ENCODE measurements around the gene LRRC36.

LRRC36 gene

GRCh38 chr16:67391424-67392300 is 65.0 kb downstream of the LRRC36 start:
- no peak overlapping the region for H2AFZ ChIP-seq (ENCODE audit: low read length)
- H3K9ac ChIP-seq (ENCODE audit: low read depth, low read length, poor library complexity, severe bottlenecking) = no peak overlapping the region
- H3K4me3 ChIP-seq (ENCODE audit: low read length, poor library complexity, severe bottlenecking) = no peak overlapping the region
- no peak overlapping the region for H3K4me2 ChIP-seq (ENCODE audit: low read depth, low read length, poor library complexity, severe bottlenecking)
- no peaks in the 10 kb centered on the region for H3F3A ChIP-seq (ENCODE audit: low read depth)
- no peak for TF ChIP-seq EZH2phosphoT487 (IDR thresholded peaks at IDR 0.05; ENCODE audit: borderline replicate concordance)
- TF ChIP-seq CTCF (conservative IDR thresholded peaks at IDR 0.05; ENCODE audit: low read length) = no peak
- no peaks in the 10 kb centered on the region for H3K79me2 ChIP-seq (ENCODE audit: insufficient read depth, low read length)
- H3K9me2 ChIP-seq (replicated peaks; ENCODE audit: low read depth, low read length) = no peaks in the 10 kb centered on the region
- H3K27me3 ChIP-seq (ENCODE audit: insufficient read depth, low read length, poor library complexity, severe bottlenecking) = no peaks in the 10 kb centered on the region
- no peaks in the 10 kb centered on the region for H3K36me3 ChIP-seq (ENCODE audit: insufficient read depth, low read length)
- H3K4me1 ChIP-seq (ENCODE audit: insufficient read depth, low read length, poor library complexity, severe bottlenecking) = no peaks in the 10 kb centered on the region
- H4K20me1 ChIP-seq (ENCODE audit: insufficient read depth, low read length, poor library complexity, severe bottlenecking) = no peaks in the 10 kb centered on the region
- H3K9me3 ChIP-seq (ENCODE audit: insufficient read depth, low read depth, low read length) = no peaks in the 10 kb centered on the region

GRCh38 chr16:67392301-67393059 is 65.9 kb downstream of the LRRC36 start:
- Histone ChIP-seq H3K36me3 (ENCODE audit: insufficient read depth, low read length) (no peaks in the 10 kb centered on the region), H4K20me1 (ENCODE audit: insufficient read depth, low read length, poor library complexity, severe bottlenecking) (no peaks in the 10 kb centered on the region), H3K79me2 (ENCODE audit: insufficient read depth, low read length) (no peaks in the 10 kb centered on the region), H3K9ac (ENCODE audit: low read depth, low read length, poor library complexity, severe bottlenecking) (no peak overlapping the region), H3K4me1 (ENCODE audit: insufficient read depth, low read length, poor library complexity, severe bottlenecking) (no peaks in the 10 kb centered on the region), H3K4me3 (ENCODE audit: low read length, poor library complexity, severe bottlenecking) (no peak overlapping the region), H3K9me2 (replicated peaks; ENCODE audit: low read depth, low read length) (no peaks in the 10 kb centered on the region), H3K4me2 (ENCODE audit: low read depth, low read length, poor library complexity, severe bottlenecking) (no peak overlapping the region), H3K9me3 (ENCODE audit: insufficient read depth, low read depth, low read length) (no peaks in the 10 kb centered on the region), H3F3A (ENCODE audit: low read depth) (no peaks in the 10 kb centered on the region), H2AFZ (ENCODE audit: low read length) (no peak overlapping the region), H3K27me3 (ENCODE audit: insufficient read depth, low read length, poor library complexity, severe bottlenecking) (no peaks in the 10 kb centered on the region)
- TF ChIP-seq CTCF (conservative IDR thresholded peaks at IDR 0.05; ENCODE audit: low read length) = no peak
- no peak for TF ChIP-seq EZH2phosphoT487 (IDR thresholded peaks at IDR 0.05; ENCODE audit: borderline replicate concordance)

GRCh38 chr16:67393111-67393787 is 66.6 kb downstream of the LRRC36 start, which contains the start of gene TPPP3:
Gene TPPP3 (minus strand): TSS chr16:67393498. CDS start chr16:67391111, 2,387 bp downstream.
- H3K4me3 ChIP-seq (ENCODE audit: low read length, poor library complexity, severe bottlenecking) = no peak within 1 kb of the TSS
- no peak within 1 kb of the TSS for H3K4me2 ChIP-seq (ENCODE audit: low read depth, low read length, poor library complexity, severe bottlenecking)
- H2AFZ ChIP-seq (ENCODE audit: low read length) = no peak within 1 kb of the TSS

More at GRCh38 chr16:67393111-67393787, 66.6 kb downstream of the LRRC36 start, which contains the start of gene TPPP3:
- no peak within 1 kb of the TSS for H3K9ac ChIP-seq (ENCODE audit: low read depth, low read length, poor library complexity, severe bottlenecking)
- H3F3A ChIP-seq (ENCODE audit: low read depth) = no peaks in the 10 kb centered on the region
- H3K9me2 ChIP-seq (replicated peaks; ENCODE audit: low read depth, low read length) = no peaks in the 10 kb centered on the region
- no peaks in the 10 kb centered on the region for H3K27me3 ChIP-seq (ENCODE audit: insufficient read depth, low read length, poor library complexity, severe bottlenecking)
- H4K20me1 ChIP-seq (ENCODE audit: insufficient read depth, low read length, poor library complexity, severe bottlenecking) = no peaks in the 10 kb centered on the region
- H3K4me1 ChIP-seq (ENCODE audit: insufficient read depth, low read length, poor library complexity, severe bottlenecking) = no peaks in the 10 kb centered on the region
- H3K79me2 ChIP-seq (ENCODE audit: insufficient read depth, low read length) = no peaks in the 10 kb centered on the region
- H3K36me3 ChIP-seq (ENCODE audit: insufficient read depth, low read length) = no peaks in the 10 kb centered on the region
- no peak for TF ChIP-seq EZH2phosphoT487 (IDR thresholded peaks at IDR 0.05; ENCODE audit: borderline replicate concordance)
- no peak for TF ChIP-seq CTCF (conservative IDR thresholded peaks at IDR 0.05; ENCODE audit: low read length)
- no peaks in the 10 kb centered on the region for H3K9me3 ChIP-seq (ENCODE audit: insufficient read depth, low read depth, low read length)

Data from Loucy (cell line).